HG02870 (cell line): ENCODE measurements around the gene MACROD2.
"Not testable (repeated sequence)": the region's sequence is repeated elsewhere in the genome, so short reads cannot be mapped to it uniquely, and the experiment has no call there.

ENCODE experiments used
- ATAC-seq: cut with Tn5 transposase; IDR thresholded peaks from one replicate; pipeline ENCODE4 v1.9.1; 2021; ENCODE audit warnings: mild to moderate bottlenecking, moderate library complexity; ENCODE audit not compliant: unreplicated experiment

MACROD2 gene

DNA sequence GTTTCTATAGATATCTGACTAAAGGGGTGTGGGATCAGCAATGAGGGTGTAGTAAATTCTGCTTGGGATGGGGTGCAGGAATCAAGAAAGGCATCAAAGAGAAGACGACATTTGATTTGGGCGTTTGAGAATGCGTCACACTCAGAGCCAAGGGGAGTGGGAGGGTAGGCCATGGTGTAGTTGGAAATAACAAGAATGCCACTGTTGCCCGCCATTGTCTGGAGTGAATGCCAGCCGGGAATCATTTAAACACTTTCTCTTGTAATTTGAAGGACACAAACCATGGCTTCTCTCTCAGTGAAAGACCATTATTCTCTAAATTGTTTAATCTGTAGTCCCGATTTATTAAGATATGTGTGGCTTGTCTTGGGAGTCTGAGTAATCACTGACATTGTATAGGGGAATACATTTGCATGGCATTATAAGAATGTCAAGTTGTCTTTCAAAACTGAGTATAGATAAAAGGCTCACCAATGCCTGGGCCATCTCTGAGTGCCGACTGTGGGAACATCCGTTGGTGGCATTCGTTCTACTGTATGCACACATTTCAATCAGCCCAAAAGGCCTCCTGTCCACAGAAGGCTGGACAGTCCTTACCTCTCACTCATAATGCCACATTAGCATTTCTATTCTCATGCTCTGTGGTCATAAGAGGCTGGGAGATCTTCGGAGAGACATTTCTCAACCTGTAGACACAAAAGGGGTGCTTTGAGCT lies 1800.1 kb downstream of the MACROD2 start:
- no peak for ATAC-seq

- ATAC-seq = no peak
Measured at GRCh38 chr20:15799871-15800270, 1804.6 kb downstream of the MACROD2 start.

GRCh38 chr20:15802020-15802419 lies 1806.7 kb downstream of the MACROD2 start:
- ATAC-seq = no peak

DNA sequence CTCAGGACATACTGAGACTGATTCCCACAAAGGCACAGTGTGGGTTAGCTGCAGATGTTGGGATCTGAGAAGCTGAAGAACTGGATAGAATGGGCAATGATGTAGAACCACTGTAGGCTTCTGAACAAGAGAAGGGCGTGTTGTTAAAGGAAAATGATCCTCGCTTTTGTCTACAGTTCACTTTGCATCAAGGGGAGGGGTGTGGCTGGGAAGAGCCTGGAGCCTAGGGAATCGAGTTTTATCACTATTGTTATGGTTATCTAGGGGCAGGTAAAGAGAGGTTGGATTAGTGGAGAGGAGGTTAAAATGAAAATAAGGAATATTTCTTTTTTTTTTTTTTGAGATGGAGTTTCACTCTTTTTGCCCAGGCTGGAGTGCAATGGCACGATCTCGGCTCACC lies 1809.8 kb downstream of the MACROD2 start:
- ATAC-seq = no peak

DNA sequence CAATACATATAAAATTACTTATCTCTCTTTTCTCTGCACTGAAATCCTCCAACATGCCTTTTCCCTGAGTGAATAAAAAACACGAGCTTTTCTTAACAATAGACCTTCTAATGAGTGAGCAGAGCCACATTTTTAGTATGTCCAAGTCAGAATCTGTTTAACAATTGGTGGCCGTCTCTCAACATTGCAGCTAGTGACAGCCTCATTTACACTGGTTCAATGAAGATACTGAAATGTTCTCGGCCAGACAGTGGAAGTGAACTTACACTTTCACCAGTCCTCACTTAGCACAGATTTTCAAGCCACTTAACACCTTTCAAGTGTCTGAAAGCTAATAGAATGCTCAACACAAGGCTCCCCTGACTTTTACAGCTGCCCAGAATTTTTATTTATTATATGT lies 1810.8 kb downstream of the MACROD2 start:
- no peak for ATAC-seq

GRCh38 chr20:15807271-15807670 lies 1812.0 kb downstream of the MACROD2 start:
- no peak for ATAC-seq

DNA sequence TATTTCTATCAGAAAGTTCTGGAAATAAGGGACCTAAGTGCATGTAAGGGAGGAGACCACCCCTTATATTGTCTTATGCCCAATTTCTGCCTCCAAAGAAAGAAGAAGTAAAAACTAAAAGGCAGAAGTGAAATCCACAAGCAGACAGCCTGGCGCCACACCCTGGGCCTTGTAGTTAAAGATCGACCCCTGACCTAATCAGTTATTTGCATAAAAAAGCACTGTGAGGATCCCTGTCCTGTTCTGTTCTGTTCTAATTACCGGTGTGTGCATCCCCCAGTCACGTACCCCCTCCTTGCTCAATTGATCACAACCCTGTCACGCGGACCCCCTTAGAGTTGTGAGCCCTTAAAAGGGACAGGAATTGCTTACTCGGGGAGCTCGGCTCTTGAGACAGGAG lies 1812.5 kb downstream of the MACROD2 start:
- not testable (repeated sequence) for ATAC-seq

DNA sequence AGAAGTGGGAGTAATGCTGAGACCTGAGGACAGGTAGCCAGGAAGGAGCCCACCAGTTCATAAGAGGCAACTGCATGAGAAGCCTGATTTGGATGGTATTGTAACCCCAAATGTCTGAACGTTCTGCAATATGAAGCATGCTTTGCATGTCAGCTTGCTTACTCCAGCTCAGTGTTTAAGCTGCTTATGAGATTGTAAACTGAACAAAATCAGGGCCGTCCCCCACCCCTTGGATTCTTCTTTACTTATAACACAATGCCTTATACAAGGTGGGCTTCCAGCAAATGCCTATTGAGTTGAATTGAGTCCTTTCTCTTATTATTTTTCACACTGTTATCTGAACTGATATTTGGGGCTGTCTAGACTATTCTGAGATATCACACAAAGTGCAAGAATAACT lies 1816.6 kb downstream of the MACROD2 start:
- no peak for ATAC-seq

DNA sequence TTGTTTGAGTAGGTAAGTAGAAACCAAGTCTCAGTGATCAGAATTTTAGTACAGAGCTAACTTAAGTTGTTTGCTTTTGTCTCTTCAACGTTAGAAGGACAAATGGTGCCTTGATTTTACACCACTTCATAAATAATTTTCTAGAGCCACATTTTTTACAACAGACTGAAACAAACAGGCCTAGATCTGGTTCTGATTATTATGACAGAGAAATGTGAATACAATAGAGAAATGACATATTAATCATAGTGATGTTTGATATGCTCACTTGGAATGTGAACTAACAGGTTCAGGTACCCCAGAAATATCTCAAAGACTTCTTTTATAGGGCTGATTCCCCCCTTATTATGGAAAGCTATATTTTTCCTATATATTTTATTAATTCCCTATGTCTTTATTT lies 1817.4 kb downstream of the MACROD2 start:
- no peak for ATAC-seq

GRCh38 chr20:15814360-15814759 lies 1819.0 kb downstream of the MACROD2 start:
- ATAC-seq = no peak

DNA sequence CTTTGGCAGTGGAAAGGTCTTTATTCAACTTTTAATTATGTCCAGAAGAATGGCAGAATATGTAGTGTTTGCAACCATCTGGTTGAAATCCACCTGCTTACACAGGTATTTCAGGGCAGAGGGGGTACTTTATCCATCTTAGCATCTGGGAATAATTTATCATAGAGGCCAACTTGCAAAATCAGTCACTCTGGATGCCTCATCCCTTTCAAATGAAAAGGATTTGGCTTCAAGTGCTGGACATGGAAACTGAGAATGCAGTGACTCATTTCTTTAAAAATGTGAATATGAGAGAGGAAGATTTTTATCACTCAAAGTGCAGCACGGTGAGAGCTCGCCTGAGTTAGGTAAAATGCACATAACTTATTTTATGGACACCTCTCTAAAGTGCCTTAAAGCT lies 1819.6 kb downstream of the MACROD2 start:
- no peak for ATAC-seq

GRCh38 chr20:15817351-15817750 lies 1822.0 kb downstream of the MACROD2 start:
- no peak for ATAC-seq

- ATAC-seq = no peak
Measured at GRCh38 chr20:15818651-15819071, 1823.3 kb downstream of the MACROD2 start.

DNA sequence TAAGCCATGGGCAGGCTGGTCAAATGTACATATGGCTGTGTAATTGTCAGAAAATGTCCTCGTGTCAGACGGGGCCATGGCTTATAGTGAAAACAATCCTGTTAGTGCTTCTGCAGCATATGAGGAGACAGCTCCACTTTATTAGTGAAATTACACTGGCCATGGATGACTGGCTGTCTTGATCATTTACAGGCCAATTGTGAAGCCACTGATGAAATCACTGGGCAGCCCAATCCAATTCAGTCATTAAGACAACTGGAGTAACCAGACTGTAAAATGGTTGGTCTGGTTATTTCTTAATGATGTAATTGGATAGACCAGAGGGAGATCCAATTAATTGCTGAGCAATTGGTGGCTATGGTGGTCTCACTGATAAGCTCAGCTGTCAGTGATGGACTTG lies 1828.4 kb downstream of the MACROD2 start:
- no peak for ATAC-seq

- ATAC-seq = no peak
Measured at GRCh38 chr20:15827628-15828027, 1832.3 kb downstream of the MACROD2 start.

- ATAC-seq = no peak
Measured at GRCh38 chr20:15831201-15831600, 1835.9 kb downstream of the MACROD2 start.

- no peak for ATAC-seq
Measured at GRCh38 chr20:15832512-15832911, 1837.2 kb downstream of the MACROD2 start.

DNA sequence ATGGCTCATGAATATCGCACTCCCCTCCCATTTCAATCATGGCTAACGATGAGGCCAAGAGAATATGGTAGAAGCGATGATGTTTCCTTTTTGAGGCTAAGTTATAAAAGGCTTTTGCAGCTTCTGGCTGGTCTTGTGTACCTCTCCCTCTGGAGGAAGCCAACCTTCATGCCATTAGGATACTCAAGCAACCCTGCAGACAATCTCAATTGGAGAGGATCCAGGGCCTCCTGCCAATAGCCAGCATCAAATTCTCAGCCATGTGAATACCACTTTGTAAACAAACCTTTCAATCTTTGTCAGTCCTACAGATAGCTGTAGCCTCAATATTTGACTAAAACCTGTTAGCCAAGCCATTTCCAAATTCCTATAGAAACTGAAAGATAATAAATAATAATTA lies 1839.5 kb downstream of the MACROD2 start:
- ATAC-seq = no peak

GRCh38 chr20:15835811-15836210 lies 1840.5 kb downstream of the MACROD2 start:
- ATAC-seq = no peak

- ATAC-seq = no peak
Measured at GRCh38 chr20:15836634-15837033, 1841.3 kb downstream of the MACROD2 start.

- ATAC-seq = no peak
Measured at GRCh38 chr20:15837563-15837962, 1842.2 kb downstream of the MACROD2 start.

DNA sequence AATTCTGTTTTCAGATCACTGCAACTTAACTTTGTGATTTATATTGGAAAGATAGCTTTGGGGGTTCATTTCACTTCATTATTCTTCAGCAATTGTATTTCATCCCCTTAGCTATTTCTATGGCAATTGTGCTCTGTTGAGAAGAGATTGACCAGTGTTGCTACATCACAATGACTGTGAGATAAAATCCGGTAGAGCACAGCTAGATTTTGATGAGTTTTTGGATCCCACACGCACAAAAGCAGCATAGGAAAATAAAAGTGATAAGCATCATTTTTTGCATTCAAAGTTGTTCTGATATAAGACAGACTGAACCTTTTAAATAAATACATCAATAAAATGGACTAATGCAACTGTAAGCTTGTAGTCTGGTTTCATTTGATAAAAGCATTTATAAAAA lies 1843.2 kb downstream of the MACROD2 start:
- ATAC-seq = no peak

DNA sequence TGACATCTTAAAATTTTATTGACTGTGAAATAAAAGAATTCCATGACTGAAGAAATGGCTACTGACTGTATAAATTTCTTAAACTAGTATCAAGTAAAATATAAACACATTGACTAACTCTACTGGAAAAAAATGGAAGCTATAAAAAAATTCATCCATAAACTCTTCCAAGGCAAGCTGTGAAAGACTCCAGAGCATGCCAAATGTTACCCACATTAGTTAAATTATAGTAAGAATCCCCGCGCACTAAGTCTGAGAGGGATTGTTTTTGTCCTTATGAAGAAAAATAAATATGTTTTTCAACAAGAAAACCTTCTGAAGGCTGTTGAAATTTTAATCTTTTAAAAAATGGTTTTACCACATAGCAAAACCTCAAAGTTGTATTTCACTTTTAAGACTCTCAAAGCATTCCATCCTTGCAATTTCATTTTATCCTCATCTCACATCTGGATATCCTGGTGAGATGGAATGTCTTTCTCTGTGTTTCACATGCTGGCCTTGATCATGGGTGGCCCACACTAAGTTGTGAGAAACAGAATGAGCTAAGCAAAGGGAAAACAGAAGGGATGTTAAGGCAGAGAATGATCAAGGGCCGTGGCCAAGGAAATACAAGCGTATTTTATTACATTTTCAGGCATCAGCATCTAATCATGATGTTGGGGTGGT lies 1845.5 kb downstream of the MACROD2 start:
- no peak for ATAC-seq
